Measurements from ENCODE around the gene WNT3A.

WNT3A gene

GRCh38 chr1:228092342-228093049 is 85.7 kb downstream of the WNT3A start:
- Mint-ChIP-seq H3K27me3 (no peaks in the 10 kb centered on the region), H3K27ac (peak overlapping the region; percentile 89), H3K9me3 (peaks cover 14% of the 10 kb centered on the region), H3K36me3 (ENCODE audit: low read depth) (peaks cover 100% of the 10 kb centered on the region), H3K4me1 (ENCODE audit: low read depth) (peaks cover 73% of the 10 kb centered on the region), H3K4me3 (no peak overlapping the region)
- no peak for DNase-seq

- H3K36me3 Mint-ChIP-seq (ENCODE audit: low read depth): peaks cover 100% of the 10 kb centered on the region
- H3K4me3 Mint-ChIP-seq: no peak overlapping the region
Observed at GRCh38 chr1:228093050-228093906, 86.5 kb downstream of the WNT3A start.

GRCh38 chr1:228094432-228095016 is 87.7 kb downstream of the WNT3A start:
- no peaks in the 10 kb centered on the region for H3K27me3 Mint-ChIP-seq
- peak overlapping the region; percentile 84 for H3K27ac Mint-ChIP-seq
- peaks cover 55% of the 10 kb centered on the region for H3K4me1 Mint-ChIP-seq (ENCODE audit: low read depth)
- H3K4me3 Mint-ChIP-seq: no peak overlapping the region
- no peak for DNase-seq
- H3K36me3 Mint-ChIP-seq (ENCODE audit: low read depth): peaks cover 100% of the 10 kb centered on the region
- H3K9me3 Mint-ChIP-seq: peaks cover 14% of the 10 kb centered on the region

More at GRCh38 chr1:228093050-228093906, 86.5 kb downstream of the WNT3A start:
- Mint-ChIP-seq H3K9me3 (peaks cover 14% of the 10 kb centered on the region), H3K4me1 (ENCODE audit: low read depth) (peaks cover 65% of the 10 kb centered on the region), H3K27me3 (no peaks in the 10 kb centered on the region), H3K27ac (no peak overlapping the region)
- DNase-seq: no peak

GRCh38 chr1:228095161-228095560 is 88.4 kb downstream of the WNT3A start:
- DNase-seq: no peak
- H3K4me3 Mint-ChIP-seq: no peak overlapping the region
- H3K9me3 Mint-ChIP-seq: peaks cover 14% of the 10 kb centered on the region
- H3K27me3 Mint-ChIP-seq: no peaks in the 10 kb centered on the region
- H3K4me1 Mint-ChIP-seq (ENCODE audit: low read depth): peaks cover 48% of the 10 kb centered on the region
- H3K36me3 Mint-ChIP-seq (ENCODE audit: low read depth): peaks cover 100% of the 10 kb centered on the region
- H3K27ac Mint-ChIP-seq: peak overlapping the region; percentile 84

- peaks cover 41% of the 10 kb centered on the region for H3K4me1 Mint-ChIP-seq (ENCODE audit: low read depth)
- peak overlapping the region; percentile 84 for H3K27ac Mint-ChIP-seq
- no peak for DNase-seq
- H3K9me3 Mint-ChIP-seq: peaks cover 14% of the 10 kb centered on the region
- no peaks in the 10 kb centered on the region for H3K27me3 Mint-ChIP-seq
- peaks cover 100% of the 10 kb centered on the region for H3K36me3 Mint-ChIP-seq (ENCODE audit: low read depth)
- H3K4me3 Mint-ChIP-seq: no peak overlapping the region
Observed at GRCh38 chr1:228095938-228096337, 89.1 kb downstream of the WNT3A start.

- Mint-ChIP-seq H3K36me3 (ENCODE audit: low read depth) (peaks cover 100% of the 10 kb centered on the region), H3K27ac (peak overlapping the region; percentile 73), H3K9me3 (peaks cover 14% of the 10 kb centered on the region), H3K4me1 (ENCODE audit: low read depth) (peaks cover 40% of the 10 kb centered on the region), H3K27me3 (no peaks in the 10 kb centered on the region), H3K4me3 (no peak overlapping the region)
- DNase-seq: peak; percentile 22
Observed at GRCh38 chr1:228096416-228097332, 89.9 kb downstream of the WNT3A start.

GRCh38 chr1:228097333-228098081 is 90.7 kb downstream of the WNT3A start:
- Mint-ChIP-seq H3K9me3 (peaks cover 14% of the 10 kb centered on the region), H3K27ac (peak overlapping the region; percentile 73), H3K4me3 (no peak overlapping the region), H3K27me3 (no peaks in the 10 kb centered on the region), H3K36me3 (ENCODE audit: low read depth) (peaks cover 93% of the 10 kb centered on the region), H3K4me1 (ENCODE audit: low read depth) (peaks cover 32% of the 10 kb centered on the region)
- DNase-seq: peak; percentile 28

GRCh38 chr1:228098323-228098931 is 91.6 kb downstream of the WNT3A start:
- Mint-ChIP-seq H3K36me3 (ENCODE audit: low read depth) (peaks cover 88% of the 10 kb centered on the region), H3K27me3 (no peaks in the 10 kb centered on the region), H3K4me3 (no peak overlapping the region), H3K4me1 (ENCODE audit: low read depth) (peaks cover 31% of the 10 kb centered on the region), H3K27ac (peak overlapping the region; percentile 81), H3K9me3 (peaks cover 14% of the 10 kb centered on the region)
- DNase-seq: peak; percentile 27

GRCh38 chr1:228099331-228099732 is 92.5 kb downstream of the WNT3A start:
- Mint-ChIP-seq H3K4me3 (no peak overlapping the region), H3K9me3 (peaks cover 10% of the 10 kb centered on the region), H3K4me1 (ENCODE audit: low read depth) (peaks cover 36% of the 10 kb centered on the region), H3K27me3 (no peaks in the 10 kb centered on the region), H3K36me3 (ENCODE audit: low read depth) (peaks cover 83% of the 10 kb centered on the region), H3K27ac (peak overlapping the region; percentile 81)
- DNase-seq: no peak

- H3K27ac Mint-ChIP-seq: peak overlapping the region; percentile 87
- no peaks in the 10 kb centered on the region for H3K27me3 Mint-ChIP-seq
- H3K9me3 Mint-ChIP-seq: no peaks in the 10 kb centered on the region
- H3K4me3 Mint-ChIP-seq: peak overlapping the region; percentile 92
- DNase-seq: peak; percentile 32
- H3K36me3 Mint-ChIP-seq (ENCODE audit: low read depth): peaks cover 79% of the 10 kb centered on the region
- peaks cover 30% of the 10 kb centered on the region for H3K4me1 Mint-ChIP-seq (ENCODE audit: low read depth)
Observed at GRCh38 chr1:228100822-228101613, 94.2 kb downstream of the WNT3A start.

GRCh38 chr1:228101614-228101993 is 94.8 kb downstream of the WNT3A start:
- peaks cover 30% of the 10 kb centered on the region for H3K4me1 Mint-ChIP-seq (ENCODE audit: low read depth)
- peak overlapping the region; percentile 92 for H3K4me3 Mint-ChIP-seq
- no peaks in the 10 kb centered on the region for H3K27me3 Mint-ChIP-seq

GRCh38 chr1:228101994-228102790 is 95.4 kb downstream of the WNT3A start:
- peak overlapping the region; percentile 92 for H3K4me3 Mint-ChIP-seq
- DNase-seq: peak; percentile 74
- H3K4me1 Mint-ChIP-seq (ENCODE audit: low read depth): peaks cover 30% of the 10 kb centered on the region
- H3K36me3 Mint-ChIP-seq (ENCODE audit: low read depth): peaks cover 79% of the 10 kb centered on the region
- no peaks in the 10 kb centered on the region for H3K9me3 Mint-ChIP-seq
- H3K27ac Mint-ChIP-seq: peak overlapping the region; percentile 86
- H3K27me3 Mint-ChIP-seq: no peaks in the 10 kb centered on the region

More at GRCh38 chr1:228101614-228101993, 94.8 kb downstream of the WNT3A start:
- Mint-ChIP-seq H3K27ac (peak overlapping the region; percentile 87), H3K36me3 (ENCODE audit: low read depth) (peaks cover 79% of the 10 kb centered on the region), H3K9me3 (no peaks in the 10 kb centered on the region)
- no peak for DNase-seq
